K562 (cell line): ENCODE data around the gene SAP25. TPM values are rescaled to one million over a fixed set of nuclear protein-coding genes. Genes with fewer than 3 reads are reported as not detected.

Experiments used
- DIDO1 ChIP-seq: fragments of 450-650 bp; IDR thresholded peaks from 2 replicates; pipeline ENCODE4 v1.6.1; 2016; ENCODE audit warnings: low read depth, missing biosample characterization, missing genetic modification characterization
- DNMT1 ChIP-seq: fragments of 450-650 bp; IDR thresholded peaks from 2 replicates; pipeline ENCODE4 v1.6.1; 2016; ENCODE audit warnings: antibody characterized with exemption, mild to moderate bottlenecking
- ETV5 ChIP-seq: sonication (generic); formaldehyde crosslinking; IDR thresholded peaks from 2 replicates; pipeline ENCODE4 v1.4.0; 2020; ENCODE audit warnings: low read depth, mild to moderate bottlenecking, missing genetic modification reagents
- GTF2E2 ChIP-seq: fragments of 200-800 bp; sonication (Bioruptor generic); IDR thresholded peaks from 2 replicates; pipeline ENCODE4 v1.6.1; 2016; ENCODE audit warnings: missing genetic modification characterization, missing compliant biosample characterization
- KDM2B ChIP-seq: fragments of 250-450 bp; sonication (Bioruptor Pico); IDR thresholded peaks from 2 replicates; pipeline ENCODE4 v1.8.0; 2021; ENCODE audit warnings: mild to moderate bottlenecking, moderate library complexity
- KLF13 ChIP-seq: fragments of 450-650 bp; IDR thresholded peaks from 2 replicates; pipeline ENCODE4 v1.6.1; 2016; ENCODE audit warnings: missing genetic modification characterization, low read depth, mild to moderate bottlenecking, missing compliant biosample characterization, moderate library complexity, borderline replicate concordance
- NELFE ChIP-seq: IDR thresholded peaks from 2 replicates; pipeline ENCODE4 v1.6.1; 2011; ENCODE audit warnings: mild to moderate bottlenecking; ENCODE audit not compliant: insufficient read depth, insufficient read length
- RB1 ChIP-seq: fragments of 450-650 bp; IDR thresholded peaks from 2 replicates; pipeline ENCODE4 v1.6.1; 2017; ENCODE audit warnings: low read depth, mild to moderate bottlenecking
- RBM25 ChIP-seq: fragments of 200-400 bp; formaldehyde crosslinking; IDR thresholded peaks from 2 replicates; pipeline ENCODE4 v1.6.1; 2018; ENCODE audit warnings: low read length, low read depth, moderate library complexity; ENCODE audit not compliant: severe bottlenecking
- RFX1 ChIP-seq: fragments of 450-650 bp; IDR thresholded peaks from 2 replicates; pipeline ENCODE4 v1.6.1; 2016; ENCODE audit warnings: mild to moderate bottlenecking, moderate library complexity
- RFX7 ChIP-seq: fragments of 250-450 bp; sonication (Bioruptor Pico); IDR thresholded peaks from 2 replicates; pipeline ENCODE4 v1.5.1; 2021; ENCODE audit warnings: mild to moderate bottlenecking
- RUNX1 ChIP-seq: sonication (generic); IDR thresholded peaks from 2 replicates; pipeline ENCODE4 v1.6.1; 2016; ENCODE audit warnings: antibody characterized with exemption, low read depth
- ZKSCAN8 ChIP-seq: fragments of 200-800 bp; sonication (Bioruptor generic); IDR thresholded peaks from 2 replicates; pipeline ENCODE4 v1.6.1; 2016; ENCODE audit warnings: missing genetic modification characterization, missing compliant biosample characterization
- ZNF197 ChIP-seq: fragments of 200-800 bp; sonication (Bioruptor generic); IDR thresholded peaks from 2 replicates; pipeline ENCODE4 v1.6.1; 2016; ENCODE audit warnings: low read depth, missing genetic modification characterization, missing compliant biosample characterization
- polyA plus RNA-seq, 8 experiments: library from polyadenylated mRNA; depleted of rRNA in 4 of 8; stranded (reverse) in 5 of 8; unstranded in 3 of 8; fragments of >200 nt; fragmentation: Nextera tagmentation in 2 of 8; fragmentation: Illumina TruSeq in 1 of 8; extraction: Ambion mirVana in 2 of 8; extraction: Trizol in 1 of 8; gene quantifications; 2 replicates each; pipeline versions ENCODE4 v1.2.1 to v1.2.3, GENCODE V29; 2011 to 2014; ENCODE audit warnings: inconsistent platforms in 1 of 8, missing spikeins in 1 of 8
- total RNA-seq, 7 experiments: library from RNA; depleted of rRNA in 6 of 7; stranded (reverse); fragments of >200 nt in 6 of 7; fragmentation: Illumina TruSeq in 2 of 7; extraction: Trizol in 2 of 7; gene quantifications; 2 replicates each; pipeline versions ENCODE4 v1.2.1 to v1.2.3, GENCODE V29; 2011 to 2021; ENCODE audit warnings: low replicate concordance in 1 of 7
- TF ChIP-seq, protein P1 (sequence below): fragments of 250-450 bp; sonication (Bioruptor Pico); IDR thresholded peaks from 2 replicates; pipeline ENCODE4 v1.4.0; 2020; ENCODE audit warnings: mild to moderate bottlenecking, moderate library complexity, borderline replicate concordance
- TF ChIP-seq, protein P2 (sequence below), 2 experiments: fragments of 450-650 bp; IDR thresholded peaks; 2 replicates each; pipeline ENCODE4 v1.6.1; 2016
- TF ChIP-seq, protein P3 (sequence below): fragments of 250-450 bp; sonication (Bioruptor Pico); IDR thresholded peaks from 2 replicates; pipeline ENCODE4 v1.5.0; 2022; ENCODE audit warnings: mild to moderate bottlenecking
- TF ChIP-seq, protein P4 (sequence below), 2 experiments: fragments of 450-650 bp in 1 of 2; sonication (generic) in 1 of 2; formaldehyde crosslinking; conservative IDR thresholded peaks; 2 replicates each; pipeline versions ENCODE4 v1.4.0 to v1.8.1; 2020 to 2022; ENCODE audit warnings: mild to moderate bottlenecking in 1 of 2, missing genetic modification reagents in 1 of 2
- TF ChIP-seq, protein P5 (sequence below), 2 experiments: fragments of 250-450 bp in 1 of 2; fragments of 450-650 bp in 1 of 2; sonication (Bioruptor Pico) in 1 of 2; IDR thresholded peaks; 2 replicates each; pipeline versions ENCODE4 v1.6.1 to v1.8.0; 2016 to 2021; ENCODE audit warnings: mild to moderate bottlenecking in 2 of 2, moderate library complexity in 2 of 2, missing compliant biosample characterization in 1 of 2, missing genetic modification characterization in 1 of 2

The SAP25 gene
- total and polyA plus RNA-seq, 9 of the 15 experiments (the other 6 are each of a cell fraction or from before 2014, with no cell fraction given), result 0.13 to 5.3 (median 0.78) TPM; not detected in 1

DNA sequence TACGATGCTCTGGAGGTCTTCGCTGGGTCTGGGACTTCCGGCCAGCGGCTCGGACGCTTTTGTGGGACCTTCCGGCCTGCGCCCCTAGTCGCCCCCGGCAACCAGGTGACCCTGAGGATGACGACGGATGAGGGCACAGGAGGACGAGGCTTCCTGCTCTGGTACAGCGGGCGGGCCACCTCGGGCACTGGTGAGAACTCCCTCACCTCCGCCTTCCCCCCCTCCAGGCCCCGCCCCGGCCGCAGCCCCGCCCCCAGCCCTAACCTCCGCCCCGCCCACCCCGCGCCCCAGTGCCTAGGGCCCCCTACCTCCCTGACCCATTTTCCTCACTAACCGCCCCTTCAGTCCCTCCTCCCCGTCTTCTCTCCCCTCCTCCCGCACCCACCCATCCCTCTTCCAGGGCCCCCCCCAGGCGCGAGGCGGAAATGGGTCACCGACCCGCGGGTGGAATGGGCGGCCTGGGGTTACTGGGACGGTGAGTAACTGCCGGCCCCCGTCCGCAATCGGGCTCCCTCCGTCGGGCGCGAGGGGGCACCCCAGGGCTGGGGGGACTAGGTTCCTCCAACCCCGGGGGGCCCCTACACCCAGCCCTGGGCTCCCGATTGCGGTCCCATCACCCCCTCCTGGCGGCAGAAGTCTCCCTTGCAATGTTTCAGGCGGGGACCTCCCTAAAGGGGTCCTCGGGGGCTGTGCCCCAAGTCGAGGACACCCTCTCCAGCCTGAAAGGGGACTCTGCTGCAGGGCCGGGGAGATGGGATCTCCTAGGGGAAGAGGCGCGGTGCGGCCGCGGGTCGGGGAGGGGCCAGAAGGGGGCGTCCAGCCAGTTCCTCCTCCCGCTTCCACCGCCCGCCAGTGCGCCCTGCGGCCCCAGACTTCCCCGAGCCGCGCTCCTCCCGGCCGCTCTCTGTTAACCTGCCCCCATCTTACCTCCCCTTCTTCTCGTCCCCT is 30.6 kb upstream of the SAP25 start (continued):
- TF ChIP-seq, protein P1, sequence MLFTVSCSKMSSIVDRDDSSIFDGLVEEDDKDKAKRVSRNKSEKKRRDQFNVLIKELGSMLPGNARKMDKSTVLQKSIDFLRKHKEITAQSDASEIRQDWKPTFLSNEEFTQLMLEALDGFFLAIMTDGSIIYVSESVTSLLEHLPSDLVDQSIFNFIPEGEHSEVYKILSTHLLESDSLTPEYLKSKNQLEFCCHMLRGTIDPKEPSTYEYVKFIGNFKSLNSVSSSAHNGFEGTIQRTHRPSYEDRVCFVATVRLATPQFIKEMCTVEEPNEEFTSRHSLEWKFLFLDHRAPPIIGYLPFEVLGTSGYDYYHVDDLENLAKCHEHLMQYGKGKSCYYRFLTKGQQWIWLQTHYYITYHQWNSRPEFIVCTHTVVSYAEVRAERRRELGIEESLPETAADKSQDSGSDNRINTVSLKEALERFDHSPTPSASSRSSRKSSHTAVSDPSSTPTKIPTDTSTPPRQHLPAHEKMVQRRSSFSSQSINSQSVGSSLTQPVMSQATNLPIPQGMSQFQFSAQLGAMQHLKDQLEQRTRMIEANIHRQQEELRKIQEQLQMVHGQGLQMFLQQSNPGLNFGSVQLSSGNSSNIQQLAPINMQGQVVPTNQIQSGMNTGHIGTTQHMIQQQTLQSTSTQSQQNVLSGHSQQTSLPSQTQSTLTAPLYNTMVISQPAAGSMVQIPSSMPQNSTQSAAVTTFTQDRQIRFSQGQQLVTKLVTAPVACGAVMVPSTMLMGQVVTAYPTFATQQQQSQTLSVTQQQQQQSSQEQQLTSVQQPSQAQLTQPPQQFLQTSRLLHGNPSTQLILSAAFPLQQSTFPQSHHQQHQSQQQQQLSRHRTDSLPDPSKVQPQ (CRISPR knock-in tag), result no peak
- TF ChIP-seq DIDO1 (tag), result no peak
- TF ChIP-seq, protein P2, sequence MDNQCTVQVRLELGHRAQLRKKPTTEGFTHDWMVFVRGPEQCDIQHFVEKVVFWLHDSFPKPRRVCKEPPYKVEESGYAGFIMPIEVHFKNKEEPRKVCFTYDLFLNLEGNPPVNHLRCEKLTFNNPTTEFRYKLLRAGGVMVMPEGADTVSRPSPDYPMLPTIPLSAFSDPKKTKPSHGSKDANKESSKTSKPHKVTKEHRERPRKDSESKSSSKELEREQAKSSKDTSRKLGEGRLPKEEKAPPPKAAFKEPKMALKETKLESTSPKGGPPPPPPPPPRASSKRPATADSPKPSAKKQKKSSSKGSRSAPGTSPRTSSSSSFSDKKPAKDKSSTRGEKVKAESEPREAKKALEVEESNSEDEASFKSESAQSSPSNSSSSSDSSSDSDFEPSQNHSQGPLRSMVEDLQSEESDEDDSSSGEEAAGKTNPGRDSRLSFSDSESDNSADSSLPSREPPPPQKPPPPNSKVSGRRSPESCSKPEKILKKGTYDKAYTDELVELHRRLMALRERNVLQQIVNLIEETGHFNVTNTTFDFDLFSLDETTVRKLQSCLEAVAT (IDR thresholded peaks at IDR 0.05), result 0 out of 4 replicates have a peak, but pooled peaks of 1 of the 2 experiments have one; percentile 35
- TF ChIP-seq KLF13 (tag), result peak; percentile 83
- peak; percentile 63 for TF ChIP-seq RB1
- TF ChIP-seq, protein P3, sequence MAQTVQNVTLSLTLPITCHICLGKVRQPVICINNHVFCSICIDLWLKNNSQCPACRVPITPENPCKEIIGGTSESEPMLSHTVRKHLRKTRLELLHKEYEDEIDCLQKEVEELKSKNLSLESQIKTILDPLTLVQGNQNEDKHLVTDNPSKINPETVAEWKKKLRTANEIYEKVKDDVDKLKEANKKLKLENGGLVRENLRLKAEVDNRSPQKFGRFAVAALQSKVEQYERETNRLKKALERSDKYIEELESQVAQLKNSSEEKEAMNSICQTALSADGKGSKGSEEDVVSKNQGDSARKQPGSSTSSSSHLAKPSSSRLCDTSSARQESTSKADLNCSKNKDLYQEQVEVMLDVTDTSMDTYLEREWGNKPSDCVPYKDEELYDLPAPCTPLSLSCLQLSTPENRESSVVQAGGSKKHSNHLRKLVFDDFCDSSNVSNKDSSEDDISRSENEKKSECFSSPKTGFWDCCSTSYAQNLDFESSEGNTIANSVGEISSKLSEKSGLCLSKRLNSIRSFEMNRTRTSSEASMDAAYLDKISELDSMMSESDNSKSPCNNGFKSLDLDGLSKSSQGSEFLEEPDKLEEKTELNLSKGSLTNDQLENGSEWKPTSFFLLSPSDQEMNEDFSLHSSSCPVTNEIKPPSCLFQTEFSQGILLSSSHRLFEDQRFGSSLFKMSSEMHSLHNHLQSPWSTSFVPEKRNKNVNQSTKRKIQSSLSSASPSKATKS (CRISPR knock-in tag), result no peak
- TF ChIP-seq, protein P4, sequence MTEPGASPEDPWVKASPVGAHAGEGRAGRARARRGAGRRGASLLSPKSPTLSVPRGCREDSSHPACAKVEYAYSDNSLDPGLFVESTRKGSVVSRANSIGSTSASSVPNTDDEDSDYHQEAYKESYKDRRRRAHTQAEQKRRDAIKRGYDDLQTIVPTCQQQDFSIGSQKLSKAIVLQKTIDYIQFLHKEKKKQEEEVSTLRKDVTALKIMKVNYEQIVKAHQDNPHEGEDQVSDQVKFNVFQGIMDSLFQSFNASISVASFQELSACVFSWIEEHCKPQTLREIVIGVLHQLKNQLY (CRISPR knock-in tag; conservative IDR thresholded peaks at IDR 0.05), result no peak
- TF ChIP-seq RFX1, result no peak
- TF ChIP-seq, protein P5, sequence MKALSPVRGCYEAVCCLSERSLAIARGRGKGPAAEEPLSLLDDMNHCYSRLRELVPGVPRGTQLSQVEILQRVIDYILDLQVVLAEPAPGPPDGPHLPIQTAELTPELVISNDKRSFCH (CRISPR knock-in tag; IDR thresholded peaks at IDR 0.05), result no peak
- TF ChIP-seq, protein P5 (tag; IDR thresholded peaks at IDR 0.05), result 0 out of 2 replicates have a peak, but pooled peaks have one; percentile 20
- TF ChIP-seq KDM2B (CRISPR knock-in tag), result peak; percentile 47; the same call in 1 of the 2 replicates
- no peak for TF ChIP-seq NELFE
- 0 out of 2 replicates have a peak, but pooled peaks have one; percentile 54 for TF ChIP-seq ZNF197 (CRISPR knock-in tag)
- TF ChIP-seq GTF2E2 (tag), result no peak
- TF ChIP-seq RBM25, result no peak
- no peak for TF ChIP-seq ZKSCAN8 (CRISPR knock-in tag)
- no peak for TF ChIP-seq DNMT1
- no peak for TF ChIP-seq RFX7 (CRISPR knock-in tag)
- TF ChIP-seq RUNX1, result no peak
- peak; percentile 73 for TF ChIP-seq ETV5 (CRISPR knock-in tag)
